NCI-H524 (cell line): ENCODE data around the gene WIZ.
"Not testable (repeated sequence)": the region's sequence is repeated elsewhere in the genome, so short reads cannot be mapped to it uniquely, and the experiment has no call there.

Experiments used
- DNase-seq, 2 experiments: peaks; one replicate each; lab custom pipeline; 2025; lab: John Stamatoyannopoulos, UW

The WIZ gene

GRCh38 chr19:15427991-15428471 is 21.7 kb downstream of the WIZ start:
- DNase-seq = no peak

- DNase-seq = no peak
These were observed 22.4 kb downstream of the WIZ start for GRCh38 chr19:15427350-15427700.

- DNase-seq = no peak
These were observed 23.0 kb downstream of the WIZ start for GRCh38 chr19:15426485-15427349.

GRCh38 chr19:15425321-15425950 is 24.3 kb downstream of the WIZ start:
- no peak for DNase-seq

GRCh38 chr19:15424692-15425272 is 25.0 kb downstream of the WIZ start:
- DNase-seq = no peak

GRCh38 chr19:15424121-15424520 is 25.6 kb downstream of the WIZ start:
- DNase-seq = no peak

GRCh38 chr19:15423130-15423529 is 26.6 kb downstream of the WIZ start:
- DNase-seq = no peak

GRCh38 chr19:15422296-15423075 is 27.3 kb downstream of the WIZ start:
- no peak for DNase-seq

- DNase-seq = peak; percentile 20 to 59
These were observed 28.0 kb downstream of the WIZ start for GRCh38 chr19:15421721-15422260.

GRCh38 chr19:15421136-15421695 is 28.5 kb downstream of the WIZ start:
- DNase-seq = no peak

- peak in 1 of 2 experiments; percentile 29 for DNase-seq
These were observed 30.2 kb downstream of the WIZ start for GRCh38 chr19:15419413-15420025.

- peak; percentile 99 to 100 for DNase-seq
These were observed 31.0 kb downstream of the WIZ start, which contains the start of gene AKAP8L for GRCh38 chr19:15418579-15419412. TSS of gene AKAP8L (minus strand) at chr19:15418988. CDS start at chr19:15418923, 65 bp downstream.

- peak in 1 of 2 experiments; percentile 51 for DNase-seq
These were observed 31.6 kb downstream of the WIZ start for GRCh38 chr19:15418231-15418578.

- DNase-seq = no peak
These were observed 32.1 kb downstream of the WIZ start for GRCh38 chr19:15417699-15418098.

- no peak for DNase-seq
These were observed 36.9 kb downstream of the WIZ start for GRCh38 chr19:15412832-15413231.

GRCh38 chr19:15411351-15411750 is 38.4 kb downstream of the WIZ start:
- DNase-seq = not testable (repeated sequence)

GRCh38 chr19:15404780-15405211 is 45.0 kb downstream of the WIZ start:
- no peak for DNase-seq

- DNase-seq = no peak
These were observed 45.5 kb downstream of the WIZ start for GRCh38 chr19:15404097-15404779.

- no peak for DNase-seq
These were observed 46.6 kb downstream of the WIZ start for GRCh38 chr19:15403151-15403531.
